NCI-H510A (cell line): ENCODE results near the gene MAN2A1.

Experiments used
- DNase-seq: peaks from one replicate; lab custom pipeline; 2025; lab: John Stamatoyannopoulos, UW

The MAN2A1 gene

DNA sequence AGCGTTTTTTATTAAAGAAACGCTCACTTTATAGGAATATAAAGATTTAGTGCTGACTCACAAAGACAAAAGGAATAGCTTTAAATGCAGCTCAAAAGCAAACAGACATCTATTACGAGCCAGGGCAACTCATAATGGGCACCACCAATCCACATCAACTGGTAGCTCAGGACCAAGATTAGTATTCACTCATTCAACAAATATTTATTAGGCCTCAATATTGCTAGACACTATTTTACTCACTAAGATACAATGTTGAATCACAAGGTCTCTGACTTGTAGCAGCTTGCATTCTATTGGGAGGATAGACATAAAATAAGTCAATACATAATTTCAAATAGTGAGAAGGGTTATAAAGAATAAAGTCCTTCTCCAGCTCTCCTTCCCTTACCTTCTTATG lies 8.0 kb upstream of the MAN2A1 start:
- DNase-seq, result no peak

DNA sequence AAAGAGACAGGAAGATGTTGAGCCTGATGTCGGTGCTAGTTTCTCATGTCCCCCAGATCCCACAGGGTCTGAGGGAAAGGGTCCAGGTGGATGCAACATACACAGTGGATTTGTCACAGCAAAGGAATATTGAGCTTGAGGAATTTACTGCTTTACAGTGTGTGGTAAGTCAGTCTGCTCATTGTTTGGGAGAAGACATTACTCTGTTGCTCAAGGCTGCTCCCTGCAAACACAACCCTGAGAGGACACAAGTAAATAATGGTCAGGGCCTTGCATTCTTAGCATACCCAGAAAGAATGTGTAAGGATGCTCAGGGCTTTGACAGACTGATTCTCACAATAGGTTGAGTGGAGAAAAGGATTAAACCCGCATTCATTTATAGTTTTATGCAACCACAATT lies 7.3 kb upstream of the MAN2A1 start:
- DNase-seq, result no peak

GRCh38 chr5:109685916-109686315 lies 3.8 kb upstream of the MAN2A1 start:
- DNase-seq, result no peak

GRCh38 chr5:109688630-109688969 lies 1.1 kb upstream of the MAN2A1 start:
- no peak for DNase-seq

GRCh38 chr5:109688970-109689739 lies 572 bp upstream of the MAN2A1 start:
- peak; percentile 78 for DNase-seq

GRCh38 chr5:109690242-109690974 lies 681 bp downstream of the MAN2A1 start:
- no peak for DNase-seq

DNA sequence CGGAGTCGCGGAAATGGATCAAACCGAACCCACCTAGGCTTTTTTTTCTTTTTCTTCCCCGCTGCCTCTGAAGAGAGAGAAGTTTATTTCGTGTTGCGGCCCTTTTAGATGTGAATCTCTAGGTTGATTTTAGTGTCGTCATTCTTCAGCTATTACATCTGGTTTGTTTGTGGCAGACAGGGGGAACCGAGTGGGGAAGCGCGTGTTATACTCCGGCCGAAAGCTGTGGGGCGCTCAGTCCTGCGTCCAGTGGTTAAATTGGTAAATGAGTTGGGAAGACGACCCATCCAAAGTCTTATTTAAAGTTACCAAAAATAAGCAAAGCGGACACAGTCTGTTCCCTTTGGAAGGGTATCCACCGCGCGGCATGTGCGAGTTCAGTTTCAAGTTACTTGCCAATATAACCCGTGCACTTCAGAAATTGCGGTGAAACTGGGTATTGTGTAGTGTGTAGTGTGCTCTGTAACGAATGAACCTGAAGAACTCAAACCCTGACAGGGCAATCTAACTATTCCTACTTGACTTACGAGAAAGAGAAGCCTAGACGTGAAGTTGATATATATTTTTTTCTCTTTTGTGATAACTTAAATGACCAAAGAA lies 1.3 kb downstream of the MAN2A1 start:
- DNase-seq, result peak; percentile 10

- no peak for DNase-seq
Observed at GRCh38 chr5:109691996-109692395, 2.3 kb downstream of the MAN2A1 start.

DNA sequence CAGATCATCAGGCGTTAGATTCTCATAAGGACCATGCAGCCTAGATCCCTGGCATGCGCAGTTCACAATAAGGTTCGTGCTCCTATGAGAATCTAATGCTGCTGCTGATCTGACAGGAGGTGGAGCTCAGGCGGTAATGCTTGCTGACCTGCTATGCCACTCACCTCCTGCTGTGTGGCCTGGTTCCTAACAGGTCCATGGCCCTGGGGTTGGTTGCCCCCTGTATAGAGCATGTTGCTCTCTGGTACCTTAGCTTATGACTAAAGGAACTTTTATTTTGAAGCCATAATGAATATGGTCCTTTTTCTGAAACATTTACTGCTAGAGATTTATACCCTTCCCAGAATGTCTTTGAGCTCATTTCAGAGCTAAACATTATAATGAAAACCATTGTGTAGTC lies 3.1 kb downstream of the MAN2A1 start:
- DNase-seq, result no peak

DNA sequence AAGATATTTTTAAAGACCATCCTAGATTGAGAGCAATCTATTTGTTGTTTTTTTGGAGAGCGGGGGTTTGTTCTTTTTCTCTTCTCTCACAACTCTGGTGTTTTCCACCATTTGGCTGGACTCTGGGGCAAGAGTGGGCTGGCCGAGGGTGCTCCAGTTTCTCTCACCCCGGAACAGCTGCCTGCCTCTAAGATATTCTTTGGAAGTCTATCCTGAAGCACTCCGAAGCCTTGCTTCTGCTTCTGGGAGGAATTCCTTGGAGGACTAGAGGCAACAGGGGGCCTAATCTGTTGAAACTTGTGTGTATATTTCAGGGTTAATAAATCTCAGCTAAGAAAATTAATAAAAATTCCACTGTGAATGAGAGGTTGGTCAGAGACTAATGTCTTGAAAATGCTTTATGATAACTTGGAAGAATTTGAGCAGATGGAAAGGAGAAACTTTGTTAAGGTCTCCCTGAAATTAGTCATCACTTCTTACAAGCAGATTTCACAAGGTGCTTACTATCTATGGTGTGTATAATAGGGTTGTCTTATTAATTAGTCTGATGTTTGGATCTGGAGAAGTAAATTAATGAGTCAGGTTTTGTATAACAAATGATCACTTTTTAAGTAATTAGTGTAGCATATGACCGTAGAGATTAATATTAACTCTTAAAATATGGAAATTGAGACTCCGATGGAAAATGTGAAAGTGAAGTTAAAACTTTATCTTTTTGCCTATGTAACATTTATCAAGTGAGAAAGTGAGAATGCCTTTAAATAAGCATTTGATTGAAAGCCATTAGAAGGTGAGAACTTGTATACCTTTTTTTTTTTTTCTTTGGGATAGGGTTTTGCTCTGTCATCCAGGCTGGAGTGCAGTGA lies 4.0 kb downstream of the MAN2A1 start:
- no peak for DNase-seq

DNA sequence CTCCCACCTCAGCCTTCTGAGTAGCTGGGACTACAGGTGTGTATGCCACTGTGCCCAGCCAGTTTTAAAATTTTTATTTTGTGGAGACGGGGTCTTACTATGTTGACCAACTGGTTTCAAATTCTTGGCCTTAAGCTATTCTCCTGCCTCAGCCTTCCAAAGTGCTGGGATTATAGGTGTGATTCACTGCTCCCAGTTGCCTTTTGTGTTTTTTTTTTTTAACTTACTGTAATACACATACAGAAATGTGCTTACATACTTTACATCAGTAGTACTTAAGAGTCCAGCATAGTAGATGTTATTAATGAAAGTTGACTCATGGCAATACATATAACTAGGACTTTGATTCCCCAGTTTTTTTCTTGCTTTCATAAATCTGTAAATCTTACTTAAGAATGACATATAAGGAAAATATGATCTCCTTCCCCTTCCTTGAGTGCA lies 4.7 kb downstream of the MAN2A1 start:
- DNase-seq, result no peak

DNA sequence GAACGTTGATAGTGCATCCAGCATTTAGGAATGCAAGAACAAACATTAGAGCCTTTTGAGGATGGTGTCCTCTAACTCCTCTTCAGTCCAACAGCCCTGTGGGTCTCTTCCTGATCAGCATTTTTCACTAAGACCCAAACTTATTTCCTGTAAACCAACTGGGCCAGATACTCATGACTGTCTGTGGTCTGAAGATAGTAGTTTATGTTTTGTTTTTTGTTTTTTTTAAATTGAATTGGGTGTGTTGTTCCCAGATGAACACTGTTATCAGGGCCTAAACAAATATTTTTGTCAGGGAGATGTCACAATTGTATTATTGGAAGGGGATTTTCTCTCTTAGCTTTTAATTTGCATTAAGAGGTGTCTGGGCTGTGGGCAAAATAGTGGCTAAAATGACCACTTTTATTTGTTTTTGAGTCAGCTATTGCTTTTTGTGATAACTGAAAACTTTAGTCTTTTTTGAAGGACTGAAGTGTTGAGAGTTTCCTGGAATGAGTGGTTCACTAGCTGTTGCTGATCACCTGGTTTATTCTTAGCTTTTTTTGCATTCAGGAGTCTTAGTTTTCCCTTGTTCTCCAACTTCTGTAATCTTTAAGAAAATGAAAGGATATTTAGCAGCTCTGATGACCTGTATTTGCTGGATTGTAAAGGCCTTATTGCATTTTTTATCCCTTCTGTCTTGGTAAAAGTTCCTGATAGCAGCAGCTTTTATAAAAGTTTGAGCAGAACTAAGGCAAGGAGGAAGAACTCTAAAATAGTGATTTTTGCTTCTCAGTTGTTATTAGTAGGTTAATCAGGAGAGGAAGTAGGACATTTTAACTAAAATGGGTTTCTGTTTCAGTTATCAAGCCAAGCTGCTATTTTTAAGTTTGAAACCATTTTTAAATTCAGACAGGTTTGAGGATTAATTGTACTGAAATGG lies 5.5 kb downstream of the MAN2A1 start:
- DNase-seq, result no peak

- DNase-seq, result no peak
Observed at GRCh38 chr5:109697339-109697738, 7.6 kb downstream of the MAN2A1 start.

DNA sequence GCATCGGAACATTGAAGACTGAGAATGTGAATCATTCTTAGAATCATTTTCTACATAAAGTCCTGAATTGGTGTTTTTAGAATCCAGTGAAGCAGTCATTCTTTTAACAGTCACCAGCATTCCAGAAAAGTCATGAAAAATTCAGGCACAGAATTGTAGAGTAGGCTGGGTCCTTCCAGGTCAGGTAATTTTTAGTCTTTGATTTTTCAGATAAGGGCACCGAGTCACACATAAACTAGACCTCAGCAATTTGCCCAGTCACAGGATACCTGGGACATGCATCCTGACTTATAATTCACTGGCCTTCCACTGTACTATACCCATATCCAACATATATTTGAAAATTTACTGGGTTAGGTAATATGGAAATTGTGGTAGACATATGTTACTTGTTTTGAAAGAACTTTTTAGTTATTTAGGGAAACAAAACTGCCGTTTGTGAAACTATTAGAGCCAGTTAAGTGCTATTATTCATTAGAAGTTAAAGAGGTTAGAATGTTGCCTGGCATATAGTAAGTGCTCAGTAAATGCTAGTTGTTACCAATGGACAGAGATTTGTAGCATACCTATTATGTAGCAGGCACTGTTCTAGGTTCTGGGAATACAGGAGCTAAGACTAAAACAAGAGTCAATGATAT lies 10.9 kb downstream of the MAN2A1 start:
- DNase-seq, result no peak

DNA sequence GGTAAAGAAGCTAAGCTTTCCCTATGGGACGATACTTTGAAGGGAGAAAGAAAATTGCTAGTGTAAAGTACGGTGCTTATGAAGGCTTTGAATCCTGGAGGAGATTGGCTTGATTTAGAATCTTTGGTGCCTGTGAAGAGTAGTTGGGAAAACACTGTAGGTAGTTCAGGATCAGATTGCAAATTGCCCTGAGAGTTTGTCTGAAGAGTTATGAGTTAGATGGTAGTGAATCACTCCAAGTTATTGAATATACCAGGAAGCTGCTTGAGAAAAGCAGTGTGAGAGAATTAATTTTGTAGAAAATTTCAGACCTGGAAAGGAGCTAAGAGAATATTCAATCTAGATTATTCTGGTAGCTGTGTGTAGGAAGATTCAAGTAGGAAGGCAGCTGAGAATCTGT lies 11.5 kb downstream of the MAN2A1 start:
- DNase-seq, result no peak

DNA sequence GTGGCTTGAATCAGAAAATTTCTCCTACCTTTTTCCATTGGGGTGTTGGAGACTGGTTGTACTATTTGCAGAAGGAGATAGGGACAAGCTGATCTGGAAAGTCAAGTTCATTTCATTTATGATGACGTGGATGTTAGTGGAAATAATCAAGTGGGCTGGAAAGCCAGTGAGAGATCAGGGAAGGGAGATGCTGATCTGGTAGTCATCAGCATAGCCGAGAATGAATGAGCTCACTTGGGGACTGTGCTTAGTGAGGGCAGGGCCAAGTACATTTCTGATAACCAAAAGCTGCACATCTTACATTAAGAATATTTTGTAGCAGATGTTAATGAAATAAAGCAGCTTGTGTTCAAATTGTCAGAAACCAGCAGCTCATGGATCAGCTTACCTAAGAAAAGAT lies 12.1 kb downstream of the MAN2A1 start:
- no peak for DNase-seq

DNA sequence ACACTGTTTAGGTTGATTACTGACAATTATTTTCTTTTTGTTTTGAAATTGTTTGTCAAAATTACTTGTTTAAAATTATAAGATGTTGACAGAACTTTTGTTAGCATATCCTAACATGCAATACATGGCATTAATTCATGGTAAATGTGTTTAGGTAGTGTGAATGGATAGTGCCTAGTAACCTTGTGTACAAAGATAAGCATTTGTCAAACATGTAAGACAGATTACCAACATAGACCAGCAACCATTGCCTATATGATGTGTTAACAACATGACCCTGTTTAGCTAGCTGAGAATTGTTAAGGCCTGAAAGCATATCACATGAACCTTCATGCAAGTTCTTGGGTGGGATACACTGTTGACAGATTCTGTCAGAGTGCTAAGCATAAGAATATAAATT lies 13.4 kb downstream of the MAN2A1 start:
- no peak for DNase-seq

GRCh38 chr5:109703829-109704228 lies 14.1 kb downstream of the MAN2A1 start:
- DNase-seq, result no peak

GRCh38 chr5:109704282-109704952 lies 14.7 kb downstream of the MAN2A1 start:
- DNase-seq, result no peak

DNA sequence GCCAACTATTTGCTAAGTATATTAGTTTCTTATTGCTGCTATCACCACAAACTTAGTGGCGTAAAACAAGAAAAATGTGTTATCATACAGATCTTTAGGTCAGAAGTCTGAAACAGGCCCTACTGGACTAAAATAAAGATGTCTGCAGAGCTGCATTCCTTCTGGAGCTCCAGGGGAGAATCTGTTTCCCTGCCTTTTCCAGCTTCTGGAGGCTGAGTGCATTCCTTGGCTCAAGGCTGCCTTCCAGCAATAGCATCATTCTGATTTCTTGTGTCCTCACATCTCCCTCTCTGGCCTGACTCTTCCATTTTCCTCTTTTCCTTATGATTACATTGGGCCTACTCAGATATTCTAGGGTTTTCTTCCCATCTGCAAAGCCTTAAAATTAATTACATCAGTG lies 15.9 kb downstream of the MAN2A1 start:
- DNase-seq, result no peak
